HEK293T (cell line): ENCODE results near the gene DEPP1.

ENCODE experiments used
- ELF4 ChIP-seq: fragments of 450-650 bp; IDR thresholded peaks from 2 replicates; pipeline ENCODE4 v1.6.1; 2017; ENCODE audit warnings: antibody characterized with exemption
- HDGF ChIP-seq: fragments of 450-650 bp; IDR thresholded peaks from 2 replicates; pipeline ENCODE4 v1.6.1; 2017; ENCODE audit warnings: antibody characterized with exemption, borderline replicate concordance
- L3MBTL2 ChIP-seq: fragments of 450-650 bp; conservative IDR thresholded peaks from 2 replicates; pipeline ENCODE4 v1.6.1; 2016; ENCODE audit warnings: mild to moderate bottlenecking
- SP1 ChIP-seq: fragments of 450-650 bp; IDR thresholded peaks from 2 replicates; pipeline ENCODE4 v1.6.1; 2017

DNA sequence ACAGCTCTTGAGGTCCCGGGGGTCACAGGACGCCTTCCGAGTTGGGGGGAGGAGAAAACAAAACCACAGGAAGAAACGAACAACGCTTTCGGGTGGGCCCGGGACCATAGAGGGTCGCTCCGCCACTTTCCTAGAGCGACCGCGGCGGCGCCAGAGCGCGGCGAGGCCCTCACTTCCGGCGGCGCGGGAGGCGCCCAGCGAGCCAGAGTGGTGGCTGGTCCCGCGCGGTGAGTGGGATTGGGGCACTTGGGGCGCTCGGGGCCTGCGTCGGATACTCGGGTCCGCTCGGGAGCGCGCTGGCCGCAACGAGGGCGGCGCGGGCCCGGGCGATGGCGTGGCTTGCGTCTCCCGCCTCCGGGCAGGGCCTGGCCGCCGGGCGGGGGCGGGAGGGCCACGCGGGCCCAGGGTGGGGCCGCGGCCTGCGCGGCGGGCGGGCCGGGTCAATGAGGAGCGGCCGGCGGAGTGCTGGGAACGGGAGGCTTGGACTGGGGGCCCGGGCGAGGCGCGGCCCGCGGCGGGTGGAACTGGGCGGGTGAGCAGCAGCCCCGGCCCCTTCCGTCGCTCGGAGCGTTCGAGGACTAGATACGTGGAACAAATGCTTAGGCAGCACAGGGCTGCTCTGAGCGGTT lies 22.3 kb upstream of the DEPP1 start, which contains the start of gene ZNF22:
- TF ChIP-seq SP1 (no peak), L3MBTL2 (no peak; the same call in none of the 2 replicates), ELF4 (no peak), HDGF (no peak)
